Neural cell (in vitro differentiated cells): ENCODE results near the gene FAM98C. TPM values are rescaled to one million over a fixed set of nuclear protein-coding genes. Genes with fewer than 3 reads are reported as not detected.

Experiments
- H2AFZ ChIP-seq: fragments of 200-600, 300-800 bp; sonication (generic), shearing (Covaris generic); 2 replicates; pipeline ENCODE4 v1.6.0; 2014; ENCODE audit warnings: low read depth, mild to moderate bottlenecking, antibody characterized with exemption, low read length, moderate library complexity
- H3F3A ChIP-seq: fragments of 200-600 bp; shearing (Covaris generic); 2 replicates; pipeline ENCODE4 v1.6.1; 2016; ENCODE audit warnings: mild to moderate bottlenecking, moderate library complexity, mixed read lengths, antibody characterized with exemption, low read length; ENCODE audit not compliant: insufficient read depth, poor library complexity, severe bottlenecking
- H3K27ac ChIP-seq: fragments of 200-600, 300-800 bp; sonication (generic), shearing (Covaris generic); 2 replicates; pipeline ENCODE4 v1.5.1; 2014; ENCODE audit warnings: mild to moderate bottlenecking, low read length, moderate library complexity
- H3K27me3 ChIP-seq: fragments of 300-800, 200-600 bp; sonication (generic), shearing (Covaris generic); 2 replicates; pipeline ENCODE4 v1.6.0; 2014; ENCODE audit warnings: mild to moderate bottlenecking, low read depth, low read length, moderate library complexity; ENCODE audit not compliant: insufficient read depth
- H3K36me3 ChIP-seq: fragments of 300-800, 200-600 bp; sonication (generic), shearing (Covaris generic); 2 replicates; pipeline ENCODE4 v1.5.1; 2014; ENCODE audit warnings: mild to moderate bottlenecking, antibody characterized with exemption, low read length, moderate library complexity; ENCODE audit not compliant: insufficient read depth
- H3K4me2 ChIP-seq: fragments of 300-800, 200-600 bp; sonication (generic), shearing (Covaris generic); 2 replicates; pipeline ENCODE4 v1.6.0; 2014; ENCODE audit warnings: mild to moderate bottlenecking, low read length
- H3K4me3 ChIP-seq: fragments of 300-800, 200-600 bp; sonication (generic), shearing (Covaris generic); 2 replicates; pipeline ENCODE4 v1.5.1; 2014; ENCODE audit warnings: mild to moderate bottlenecking, low read length, moderate library complexity
- H3K79me2 ChIP-seq: fragments of 200-600 bp; shearing (Covaris generic); replicated peaks from 2 replicates; pipeline ENCODE4 v1.6.0; 2014; ENCODE audit warnings: mild to moderate bottlenecking, low read length, moderate library complexity; ENCODE audit not compliant: insufficient read depth
- H3K9ac ChIP-seq: fragments of 300-800, 200-600 bp; sonication (generic), shearing (Covaris generic); 2 replicates; pipeline ENCODE4 v1.6.1; 2016; ENCODE audit warnings: mild to moderate bottlenecking, low read length, mixed read lengths
- H3K9me2 ChIP-seq: fragments of 200-600 bp; shearing (Covaris generic); 2 replicates; pipeline ENCODE4 v1.6.1; 2016; ENCODE audit warnings: mild to moderate bottlenecking, low read length, mixed read lengths; ENCODE audit not compliant: insufficient read depth
- H3K9me3 ChIP-seq: fragments of 200-600, 300-800 bp; sonication (generic), shearing (Covaris generic); 2 replicates; pipeline ENCODE4 v1.6.1; 2016; ENCODE audit warnings: mild to moderate bottlenecking, mixed run types, low read length, moderate library complexity, mixed read lengths
- H4K20me1 ChIP-seq: fragments of 200-600 bp; shearing (Covaris generic); 2 replicates; pipeline ENCODE4 v1.6.1; 2016; ENCODE audit warnings: mild to moderate bottlenecking, mixed run types; ENCODE audit not compliant: insufficient read depth
- EP300 ChIP-seq: fragments of 450-650 bp; conservative IDR thresholded peaks from 2 replicates; pipeline ENCODE4 v1.6.1; 2014; ENCODE audit warnings: antibody characterized with exemption, mild to moderate bottlenecking, moderate library complexity; ENCODE audit not compliant: poor library complexity, severe bottlenecking
- EZH2 ChIP-seq: fragments of 200-600, 300-800 bp; shearing (Covaris generic), sonication (generic); IDR thresholded peaks from 2 replicates; pipeline ENCODE4 v1.6.1; 2014; ENCODE audit warnings: antibody characterized with exemption, low read length, borderline replicate concordance, mild to moderate bottlenecking; ENCODE audit not compliant: insufficient read depth, poor library complexity, severe bottlenecking
- MXI1 ChIP-seq: fragments of 450-650 bp; conservative IDR thresholded peaks from 2 replicates; pipeline ENCODE4 v1.6.1; 2014; ENCODE audit warnings: antibody characterized with exemption, mild to moderate bottlenecking; ENCODE audit not compliant: poor library complexity, severe bottlenecking
- POLR2AphosphoS5 ChIP-seq: IDR thresholded peaks from 2 replicates; pipeline ENCODE4 v1.6.1; 2012
- RAD21 ChIP-seq: fragments of 450-650 bp; conservative IDR thresholded peaks from 2 replicates; pipeline ENCODE4 v1.6.1; 2014; ENCODE audit warnings: antibody characterized with exemption, mild to moderate bottlenecking, moderate library complexity
- REST ChIP-seq: IDR thresholded peaks from 2 replicates; pipeline ENCODE4 v1.6.1; 2012; ENCODE audit warnings: borderline replicate concordance
- SMC3 ChIP-seq: fragments of 450-650 bp; conservative IDR thresholded peaks from 2 replicates; pipeline ENCODE4 v1.6.1; 2014; ENCODE audit warnings: antibody characterized with exemption, mild to moderate bottlenecking, moderate library complexity; ENCODE audit not compliant: poor library complexity
- TAF1 ChIP-seq: IDR thresholded peaks from 2 replicates; pipeline ENCODE4 v1.6.1; 2012; ENCODE audit warnings: low read depth
- polyA plus RNA-seq: library from polyadenylated mRNA; depleted of rRNA; stranded (reverse); fragments of >200 nt; gene quantifications from 2 replicates; pipeline ENCODE4 v1.2.3, GENCODE V29; 2014
- TF ChIP-seq, protein P1 (sequence below): fragments of 450-650 bp; IDR thresholded peaks from 2 replicates; pipeline ENCODE4 v1.5.1; 2014; ENCODE audit warnings: antibody characterized with exemption, mild to moderate bottlenecking, moderate library complexity; ENCODE audit not compliant: poor library complexity, severe bottlenecking

FAM98C gene
- polyA plus RNA-seq, 1 donor from 2014 or later = 79.3 TPM

DNA sequence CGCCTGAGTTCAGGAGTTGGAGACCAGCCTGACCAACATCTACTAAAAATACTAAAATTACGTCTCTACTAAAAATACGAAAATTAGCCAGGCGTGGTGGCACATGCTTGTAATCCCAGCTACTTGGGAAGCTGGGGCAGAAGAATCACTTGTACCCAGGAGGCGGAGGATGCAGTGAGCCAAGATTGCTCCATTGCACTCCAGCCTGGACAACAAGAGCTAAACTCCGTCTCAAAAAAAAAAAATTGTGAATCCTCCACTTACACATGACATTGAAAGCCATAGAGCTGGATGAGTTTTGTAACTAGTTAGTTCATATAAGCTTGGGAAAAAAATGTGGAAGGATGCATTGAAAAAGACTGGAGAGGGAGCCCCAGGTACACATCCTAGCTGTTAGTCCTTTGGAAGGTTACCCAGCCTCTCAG, 29.0 kb upstream of the FAM98C start:
- H3F3A ChIP-seq = no peaks in the 10 kb centered on the region
- H3K27ac ChIP-seq = peak overlapping the region; percentile 91
- TF ChIP-seq MXI1 (no peak), EP300 (no peak), RAD21 (peak; percentile 36), TAF1 (no peak), POLR2AphosphoS5 (no peak), EZH2 (no peak)
- peak overlapping the region; percentile 32 for H2AFZ ChIP-seq
- peaks cover 19% of the 10 kb centered on the region for H3K79me2 ChIP-seq
- peak overlapping the region; percentile 84 for H3K4me3 ChIP-seq
- peak overlapping the region; percentile 27 for H3K4me2 ChIP-seq
- no peaks in the 10 kb centered on the region for H3K9me2 ChIP-seq
- no peaks in the 10 kb centered on the region for H4K20me1 ChIP-seq
- peak overlapping the region; percentile 68 for H3K9ac ChIP-seq
- no peaks in the 10 kb centered on the region for H3K9me3 ChIP-seq
- H3K27me3 ChIP-seq = no peaks in the 10 kb centered on the region
- no peaks in the 10 kb centered on the region for H3K36me3 ChIP-seq

DNA sequence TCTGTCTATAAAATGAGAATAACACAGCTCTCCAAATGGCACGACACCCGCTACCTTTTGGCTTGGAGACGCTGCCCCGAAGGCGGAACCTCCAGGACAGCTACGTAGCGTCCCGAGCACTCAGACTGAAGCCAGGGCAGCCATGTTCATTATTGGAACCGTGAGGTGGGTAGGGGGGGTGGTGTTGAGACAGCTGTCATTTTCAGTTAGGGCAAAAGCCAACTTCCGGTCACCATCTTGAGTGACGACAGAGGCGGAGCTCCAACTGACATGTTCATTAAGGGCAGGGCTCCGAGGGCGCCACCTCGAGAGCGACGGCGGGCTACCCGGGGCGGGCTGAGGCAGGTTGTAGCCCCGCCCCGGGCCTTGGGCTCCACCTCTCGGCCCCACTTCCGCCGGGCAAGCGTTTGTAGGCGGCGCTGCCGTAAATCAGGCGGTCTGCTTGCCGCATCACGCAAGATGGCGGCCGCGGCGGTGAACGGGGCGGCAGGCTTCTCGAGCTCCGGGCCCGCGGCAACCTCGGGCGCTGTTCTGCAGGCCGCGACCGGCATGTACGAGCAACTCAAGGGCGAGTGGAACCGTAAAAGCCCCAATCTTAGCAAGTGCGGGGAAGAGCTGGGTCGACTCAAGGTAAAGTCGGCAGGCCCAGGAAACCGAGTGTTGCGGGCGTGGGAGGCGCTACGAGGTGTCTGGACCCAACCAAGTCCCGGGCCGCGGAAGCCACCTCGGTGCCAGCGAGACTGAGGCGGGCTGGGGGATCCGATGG, 28.4 kb upstream of the FAM98C start, which contains the start of gene PSMD8:
Gene PSMD8, plus strand, starts transcription at position 240 of the 766 bp plus-strand sequence. Its CDS starts 31 bp downstream, at position 271.
- no peaks in the 10 kb centered on the region for H3K9me2 ChIP-seq
- H3K36me3 ChIP-seq = no peaks in the 10 kb centered on the region
- TF ChIP-seq POLR2AphosphoS5 (peak; percentile 97), EZH2 (no peak), SMC3 (peak; percentile 51), REST (peak; percentile 97), RAD21 (peak; percentile 42), TAF1 (peak; percentile 99), EP300 (peak; percentile 97), MXI1 (peak; percentile 89)
- TF ChIP-seq, protein P1, sequence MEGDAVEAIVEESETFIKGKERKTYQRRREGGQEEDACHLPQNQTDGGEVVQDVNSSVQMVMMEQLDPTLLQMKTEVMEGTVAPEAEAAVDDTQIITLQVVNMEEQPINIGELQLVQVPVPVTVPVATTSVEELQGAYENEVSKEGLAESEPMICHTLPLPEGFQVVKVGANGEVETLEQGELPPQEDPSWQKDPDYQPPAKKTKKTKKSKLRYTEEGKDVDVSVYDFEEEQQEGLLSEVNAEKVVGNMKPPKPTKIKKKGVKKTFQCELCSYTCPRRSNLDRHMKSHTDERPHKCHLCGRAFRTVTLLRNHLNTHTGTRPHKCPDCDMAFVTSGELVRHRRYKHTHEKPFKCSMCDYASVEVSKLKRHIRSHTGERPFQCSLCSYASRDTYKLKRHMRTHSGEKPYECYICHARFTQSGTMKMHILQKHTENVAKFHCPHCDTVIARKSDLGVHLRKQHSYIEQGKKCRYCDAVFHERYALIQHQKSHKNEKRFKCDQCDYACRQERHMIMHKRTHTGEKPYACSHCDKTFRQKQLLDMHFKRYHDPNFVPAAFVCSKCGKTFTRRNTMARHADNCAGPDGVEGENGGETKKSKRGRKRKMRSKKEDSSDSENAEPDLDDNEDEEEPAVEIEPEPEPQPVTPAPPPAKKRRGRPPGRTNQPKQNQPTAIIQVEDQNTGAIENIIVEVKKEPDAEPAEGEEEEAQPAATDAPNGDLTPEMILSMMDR = peak; percentile 74
- no peaks in the 10 kb centered on the region for H3K9me3 ChIP-seq
- peak within 1 kb of the TSS; percentile 92 for H3K9ac ChIP-seq
- peak within 1 kb of the TSS; percentile 98 for H3K4me2 ChIP-seq
- H3K27ac ChIP-seq = peak within 1 kb of the TSS; percentile 91
- no peaks in the 10 kb centered on the region for H3F3A ChIP-seq
- H3K27me3 ChIP-seq = no peaks in the 10 kb centered on the region
- H2AFZ ChIP-seq = peak within 1 kb of the TSS; percentile 90
- peaks cover 19% of the 10 kb centered on the region for H3K79me2 ChIP-seq
- no peaks in the 10 kb centered on the region for H4K20me1 ChIP-seq
- H3K4me3 ChIP-seq = peak within 1 kb of the TSS; percentile 84
